Fibroblast of villous mesenchyme (primary cell): Measurements from ENCODE around the gene CYP27B1. TPM values are rescaled to one million over a fixed set of nuclear protein-coding genes. Genes with fewer than 3 reads are reported as not detected.

Experiments
- DNase-seq: peaks from one replicate; pipeline ENCODE4 v3.0.0-alpha.2; 2010; ENCODE audit warnings: low read depth
- H3K4me3 ChIP-seq: 2 replicates; pipeline ENCODE4 v1.5.1; 2011; ENCODE audit warnings: low read depth, mild to moderate bottlenecking, low read length
- total RNA-seq: library from RNA; depleted of rRNA; stranded (reverse); fragments of >200 nt; gene quantifications from 2 replicates; pipeline ENCODE4 v1.2.3, GENCODE V29; 2012
- TF ChIP-seq, protein P1 (sequence below): IDR thresholded peaks from 2 replicates; pipeline ENCODE4 v1.5.1; 2012; ENCODE audit warnings: low read depth, mild to moderate bottlenecking, low read length; ENCODE audit not compliant: insufficient read depth

CYP27B1 gene
- total RNA-seq, 1 donor, result 3.0 TPM

DNA sequence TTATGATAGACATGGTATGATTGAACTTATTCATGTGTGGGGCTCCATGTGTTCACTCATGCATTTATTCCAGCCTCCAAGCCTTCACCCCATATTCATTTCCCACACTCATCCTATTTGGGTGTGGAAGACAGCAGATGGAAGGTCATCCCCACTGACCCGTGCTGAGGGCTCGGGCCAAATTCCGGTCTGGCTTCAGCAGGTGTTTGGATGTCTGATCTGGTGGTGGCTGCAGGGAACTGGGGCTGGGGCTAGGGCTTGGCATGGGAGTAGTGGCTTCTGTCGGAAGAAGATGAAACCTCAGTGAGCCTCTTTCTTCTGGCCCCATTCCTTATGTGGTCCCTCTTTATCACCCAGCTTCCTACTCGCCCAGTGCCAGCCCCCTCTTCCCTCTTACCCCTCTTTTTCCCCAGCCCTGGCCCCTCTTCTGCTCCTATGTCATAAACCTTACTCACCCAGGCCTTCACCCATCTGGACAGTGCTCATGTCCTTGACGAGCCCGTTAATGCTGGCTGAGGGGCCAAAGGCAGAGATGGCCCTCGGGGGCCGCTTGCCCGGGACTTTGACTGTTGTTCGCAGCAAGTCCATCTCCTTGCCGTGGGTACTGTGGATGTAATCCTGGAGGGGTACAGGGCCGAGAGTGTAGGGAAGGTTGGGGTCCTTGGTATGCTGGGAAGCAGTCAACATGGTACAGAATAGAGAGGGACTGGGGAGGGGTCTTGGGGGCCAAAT lies 36.4 kb downstream of the CYP27B1 start:
- no peak for DNase-seq
- H3K4me3 ChIP-seq, result no peak overlapping the region
- TF ChIP-seq, protein P1, sequence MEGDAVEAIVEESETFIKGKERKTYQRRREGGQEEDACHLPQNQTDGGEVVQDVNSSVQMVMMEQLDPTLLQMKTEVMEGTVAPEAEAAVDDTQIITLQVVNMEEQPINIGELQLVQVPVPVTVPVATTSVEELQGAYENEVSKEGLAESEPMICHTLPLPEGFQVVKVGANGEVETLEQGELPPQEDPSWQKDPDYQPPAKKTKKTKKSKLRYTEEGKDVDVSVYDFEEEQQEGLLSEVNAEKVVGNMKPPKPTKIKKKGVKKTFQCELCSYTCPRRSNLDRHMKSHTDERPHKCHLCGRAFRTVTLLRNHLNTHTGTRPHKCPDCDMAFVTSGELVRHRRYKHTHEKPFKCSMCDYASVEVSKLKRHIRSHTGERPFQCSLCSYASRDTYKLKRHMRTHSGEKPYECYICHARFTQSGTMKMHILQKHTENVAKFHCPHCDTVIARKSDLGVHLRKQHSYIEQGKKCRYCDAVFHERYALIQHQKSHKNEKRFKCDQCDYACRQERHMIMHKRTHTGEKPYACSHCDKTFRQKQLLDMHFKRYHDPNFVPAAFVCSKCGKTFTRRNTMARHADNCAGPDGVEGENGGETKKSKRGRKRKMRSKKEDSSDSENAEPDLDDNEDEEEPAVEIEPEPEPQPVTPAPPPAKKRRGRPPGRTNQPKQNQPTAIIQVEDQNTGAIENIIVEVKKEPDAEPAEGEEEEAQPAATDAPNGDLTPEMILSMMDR, result no peak

DNA sequence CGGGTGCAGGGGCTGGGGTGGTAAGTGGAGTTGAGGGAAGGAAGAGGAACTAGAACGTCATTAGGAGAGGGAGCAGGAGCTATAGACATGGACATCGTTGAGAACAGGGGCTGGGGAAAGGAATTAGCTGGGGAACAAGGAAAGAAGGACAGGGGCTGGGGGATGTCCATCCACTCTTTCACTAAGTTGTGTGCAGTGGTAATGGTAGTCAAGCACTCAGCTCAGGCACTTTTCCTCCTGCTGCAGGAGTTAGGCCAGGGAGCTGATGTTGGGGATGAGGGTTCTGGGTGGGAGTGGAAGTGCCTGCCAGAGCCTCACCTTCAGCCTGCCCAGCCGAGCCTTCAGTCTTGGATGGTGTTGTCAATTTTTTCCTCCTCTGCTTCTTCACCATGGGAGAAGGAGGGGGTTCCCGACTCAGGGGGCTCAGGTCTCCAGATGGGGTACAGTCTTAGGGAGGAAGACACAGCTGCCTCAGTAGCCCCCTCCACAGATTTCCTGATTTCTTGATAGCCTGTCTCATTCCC lies 37.5 kb downstream of the CYP27B1 start:
- H3K4me3 ChIP-seq, result no peak overlapping the region
- no peak for DNase-seq
- TF ChIP-seq, protein P1, result no peak

DNA sequence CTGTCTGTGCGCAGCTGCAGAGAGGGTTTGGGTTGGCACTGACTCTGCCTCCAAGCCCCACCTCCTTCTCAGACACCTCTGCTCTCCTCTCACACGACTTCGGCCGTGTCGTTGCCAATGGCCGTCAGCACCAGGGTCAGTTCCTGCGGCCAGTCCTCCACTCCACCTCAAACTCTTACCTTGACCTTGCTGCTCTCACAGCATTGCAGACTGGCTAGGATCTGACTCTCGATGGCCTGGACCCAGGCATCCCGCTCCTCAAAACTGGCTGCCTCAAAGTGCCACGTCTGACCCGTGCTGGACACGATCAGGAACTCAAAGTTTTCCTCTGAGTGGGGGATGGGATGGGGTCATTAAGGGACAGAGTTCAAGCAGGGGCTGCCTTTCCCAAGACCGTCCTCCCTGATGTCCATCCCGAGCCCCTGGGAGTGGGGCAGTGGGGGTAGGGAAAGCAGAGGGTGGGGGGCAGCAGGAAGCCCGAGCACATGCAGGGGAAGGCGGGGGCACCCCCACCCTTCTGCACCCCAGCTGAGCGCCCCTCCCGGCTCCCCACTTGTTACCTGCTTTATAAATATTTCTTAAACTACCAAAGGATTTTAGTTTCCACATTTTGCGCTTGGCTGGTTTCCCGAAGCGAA lies 39.0 kb downstream of the CYP27B1 start:
- DNase-seq, result no peak
- no peak overlapping the region for H3K4me3 ChIP-seq
- TF ChIP-seq, protein P1, result no peak

DNA sequence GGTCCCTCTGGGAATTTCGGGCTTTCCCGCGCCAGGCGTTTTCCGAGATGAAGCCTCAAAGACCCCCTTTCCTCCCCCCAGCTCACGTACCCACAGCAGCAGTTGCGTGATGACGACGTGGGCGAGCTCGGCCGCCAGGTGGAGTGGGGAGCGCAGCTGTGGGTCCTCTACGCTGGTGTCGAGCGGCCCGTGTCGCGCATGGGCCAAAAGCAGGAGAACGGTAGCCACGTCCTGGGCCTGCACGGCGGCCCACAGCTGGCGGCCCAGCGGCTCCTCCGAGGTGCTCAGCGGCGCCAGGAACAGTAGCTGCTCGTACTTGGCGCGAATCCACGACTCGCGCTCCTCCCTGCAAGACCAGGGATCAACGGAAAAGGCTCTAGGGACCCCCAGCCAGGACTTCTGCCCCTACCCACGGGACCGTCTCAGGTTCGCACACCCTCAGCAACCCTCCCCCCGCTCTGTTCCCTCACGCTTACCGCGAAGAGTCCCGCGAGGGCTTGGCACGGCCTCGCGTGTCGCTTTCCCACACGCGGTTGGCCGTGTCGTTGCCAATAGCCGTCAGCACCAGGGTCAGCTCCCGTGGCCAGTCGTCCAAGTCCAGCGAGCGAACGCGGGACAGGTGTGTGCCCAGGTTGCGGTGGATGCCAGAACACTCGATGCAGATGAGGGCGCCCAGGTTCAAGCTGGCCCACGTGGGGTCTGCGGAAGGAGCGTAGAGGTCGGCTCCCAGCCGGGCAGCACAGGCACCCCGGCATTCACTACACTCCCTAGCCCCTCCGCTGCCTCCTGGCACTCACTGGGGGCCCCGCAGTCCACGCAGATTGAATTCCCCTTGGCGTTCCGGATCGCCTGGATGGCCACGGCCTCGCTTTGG lies 39.8 kb downstream of the CYP27B1 start:
- H3K4me3 ChIP-seq, result peak overlapping the region; percentile 86
- peak; percentile 26 for DNase-seq
- TF ChIP-seq, protein P1, result peak; percentile 52

DNA sequence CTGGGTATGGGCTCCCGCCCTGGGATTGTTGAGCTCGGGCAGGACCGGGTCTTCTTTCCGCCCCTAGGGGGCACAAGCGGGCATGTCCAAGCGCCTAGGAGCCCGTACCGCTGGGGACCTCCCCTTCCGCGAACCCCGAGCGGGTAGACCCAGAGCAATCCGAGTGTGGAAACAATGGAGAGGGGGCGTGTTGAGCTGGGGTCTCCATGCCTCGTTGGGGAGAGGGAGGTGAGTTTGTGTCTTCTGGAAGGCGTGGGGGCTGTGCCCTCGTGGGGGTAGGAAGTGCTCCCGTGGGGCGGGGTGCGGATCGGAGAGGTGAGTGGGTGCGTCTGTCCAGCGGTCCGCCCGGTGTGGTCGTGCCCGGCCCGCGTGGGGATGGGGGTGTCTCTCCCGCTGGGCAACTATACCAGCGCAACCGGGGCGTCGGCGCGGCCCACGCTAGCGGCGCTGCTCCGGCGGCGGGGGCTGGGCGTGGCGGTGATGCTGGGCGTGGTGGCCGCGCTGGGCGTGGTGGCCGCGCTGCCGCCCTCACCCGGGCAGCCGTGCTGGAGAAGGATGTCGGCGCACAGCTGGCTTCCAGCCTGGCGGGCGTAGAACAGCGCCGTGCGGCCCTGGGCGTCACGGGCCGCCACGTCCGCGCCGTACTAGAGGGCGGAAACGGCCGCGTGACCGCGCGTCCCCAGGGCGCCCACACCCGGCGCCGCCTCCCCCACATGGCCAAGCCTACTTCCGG lies 40.6 kb downstream of the CYP27B1 start:
- TF ChIP-seq, protein P1, result peak; percentile 92
- peak overlapping the region; percentile 86 for H3K4me3 ChIP-seq
- peak; percentile 87 for DNase-seq

DNA sequence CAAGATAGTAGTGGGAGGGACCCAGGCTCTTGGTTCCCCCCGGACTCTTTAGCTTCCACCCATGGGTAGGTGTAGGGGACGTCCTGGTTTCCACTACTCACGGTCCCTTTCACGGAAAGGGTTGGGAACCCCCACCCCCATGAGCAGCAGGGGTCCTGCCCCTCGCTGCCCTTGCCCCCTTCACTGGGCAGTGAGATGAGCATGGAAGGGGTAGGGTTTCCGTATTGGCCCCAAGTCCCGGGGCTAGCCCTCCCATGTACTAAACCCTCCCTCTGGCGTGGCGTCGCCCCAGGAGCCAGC lies 41.1 kb downstream of the CYP27B1 start:
- TF ChIP-seq, protein P1, result no peak
- DNase-seq, result no peak
- peak overlapping the region; percentile 86 for H3K4me3 ChIP-seq
